ENCODE results near the gene SSBP3.
A peak's percentile ranks its signal among the peaks of the same experiment; 100 is the strongest.

Gene SSBP3

DNA sequence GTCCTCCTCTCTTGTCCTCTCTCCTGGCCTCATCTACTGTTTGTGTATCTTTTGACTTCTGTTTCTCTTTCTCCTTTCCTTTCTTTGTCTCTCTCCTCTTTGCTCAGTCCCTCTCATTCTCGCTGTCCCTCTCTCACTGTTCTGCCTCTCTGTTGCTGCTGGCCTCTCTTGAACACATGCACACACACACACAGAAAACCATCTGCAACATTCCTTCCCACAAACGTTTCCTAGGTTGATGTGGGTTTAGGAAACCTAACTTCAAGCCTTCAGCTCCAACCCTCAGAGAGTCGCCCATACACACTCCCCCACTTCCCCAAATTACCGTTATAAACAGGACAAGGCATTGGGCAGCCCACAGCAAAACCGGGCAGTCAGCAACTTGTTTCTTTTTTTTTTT lies 10.9 kb upstream of the SSBP3 start:
- no peak overlapping the region for H3K4me3 ChIP-seq (replicated peaks; ENCODE audit: low read depth, low read length)
- TF ChIP-seq, protein P1, sequence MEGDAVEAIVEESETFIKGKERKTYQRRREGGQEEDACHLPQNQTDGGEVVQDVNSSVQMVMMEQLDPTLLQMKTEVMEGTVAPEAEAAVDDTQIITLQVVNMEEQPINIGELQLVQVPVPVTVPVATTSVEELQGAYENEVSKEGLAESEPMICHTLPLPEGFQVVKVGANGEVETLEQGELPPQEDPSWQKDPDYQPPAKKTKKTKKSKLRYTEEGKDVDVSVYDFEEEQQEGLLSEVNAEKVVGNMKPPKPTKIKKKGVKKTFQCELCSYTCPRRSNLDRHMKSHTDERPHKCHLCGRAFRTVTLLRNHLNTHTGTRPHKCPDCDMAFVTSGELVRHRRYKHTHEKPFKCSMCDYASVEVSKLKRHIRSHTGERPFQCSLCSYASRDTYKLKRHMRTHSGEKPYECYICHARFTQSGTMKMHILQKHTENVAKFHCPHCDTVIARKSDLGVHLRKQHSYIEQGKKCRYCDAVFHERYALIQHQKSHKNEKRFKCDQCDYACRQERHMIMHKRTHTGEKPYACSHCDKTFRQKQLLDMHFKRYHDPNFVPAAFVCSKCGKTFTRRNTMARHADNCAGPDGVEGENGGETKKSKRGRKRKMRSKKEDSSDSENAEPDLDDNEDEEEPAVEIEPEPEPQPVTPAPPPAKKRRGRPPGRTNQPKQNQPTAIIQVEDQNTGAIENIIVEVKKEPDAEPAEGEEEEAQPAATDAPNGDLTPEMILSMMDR (IDR thresholded peaks at IDR 0.05; ENCODE audit: low read length, missing control alignments) = no peak
- DNase-seq (ENCODE audit: low read depth) = no peak

- DNase-seq (ENCODE audit: low read depth) = no peak
- TF ChIP-seq, protein P1 (IDR thresholded peaks at IDR 0.05; ENCODE audit: low read length, missing control alignments) = no peak
- no peak overlapping the region for H3K4me3 ChIP-seq (replicated peaks; ENCODE audit: low read depth, low read length)
Observed at GRCh38 chr1:54416435-54416834, 10.2 kb upstream of the SSBP3 start.

DNA sequence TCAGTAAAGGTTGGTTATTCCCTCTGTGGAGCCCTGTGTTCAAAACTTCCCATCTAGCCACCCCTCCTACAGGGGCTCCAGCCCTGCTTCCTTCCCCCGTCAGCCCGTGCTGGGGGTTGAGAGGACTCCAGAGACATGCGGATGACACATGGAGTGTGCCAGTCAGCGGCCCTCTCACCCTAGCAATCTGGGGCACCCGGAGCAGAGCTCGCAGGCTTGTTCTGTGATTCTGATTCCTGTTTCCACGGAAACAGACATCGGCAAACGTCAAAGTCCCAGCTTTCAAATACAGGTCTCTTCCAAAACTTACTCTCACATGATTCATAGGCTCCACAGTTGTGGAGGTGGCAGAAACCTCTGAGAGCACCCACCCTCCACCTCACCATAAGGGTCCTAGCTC lies 9.8 kb upstream of the SSBP3 start:
- no peak overlapping the region for H3K4me3 ChIP-seq (replicated peaks; ENCODE audit: low read depth, low read length)
- DNase-seq (ENCODE audit: low read depth) = no peak
- TF ChIP-seq, protein P1 (IDR thresholded peaks at IDR 0.05; ENCODE audit: low read length, missing control alignments) = no peak

GRCh38 chr1:54415533-54415932 lies 9.3 kb upstream of the SSBP3 start:
- no peak for DNase-seq (ENCODE audit: low read depth)
- TF ChIP-seq, protein P1 (IDR thresholded peaks at IDR 0.05; ENCODE audit: low read length, missing control alignments) = no peak

DNA sequence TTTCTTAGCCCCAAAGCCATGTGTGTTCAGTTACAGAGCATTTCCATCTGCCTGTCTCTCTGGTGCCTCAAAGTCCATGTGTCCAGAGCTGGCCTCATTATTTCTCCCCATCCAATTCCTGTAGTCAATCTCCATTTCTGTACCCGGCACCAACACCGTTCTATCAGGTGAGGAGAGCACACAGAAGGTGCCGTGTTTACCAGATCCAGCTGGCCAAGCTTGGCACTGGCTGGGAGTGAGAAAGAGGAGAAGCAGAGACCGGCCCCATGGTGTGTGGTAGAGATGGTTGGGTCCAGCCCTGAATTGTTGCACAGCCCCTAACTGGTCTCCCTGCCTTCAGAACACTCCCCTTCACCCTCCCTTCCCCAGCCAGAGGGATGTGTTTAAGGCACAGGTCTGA lies 7.5 kb upstream of the SSBP3 start:
- no peak for DNase-seq (ENCODE audit: low read depth)
- no peak overlapping the region for H3K4me3 ChIP-seq (replicated peaks; ENCODE audit: low read depth, low read length)
- TF ChIP-seq, protein P1 (IDR thresholded peaks at IDR 0.05; ENCODE audit: low read length, missing control alignments) = no peak

More at GRCh38 chr1:54415533-54415932, 9.3 kb upstream of the SSBP3 start:
- no peak overlapping the region for H3K4me3 ChIP-seq (replicated peaks; ENCODE audit: low read depth, low read length)

- H3K4me3 ChIP-seq (replicated peaks; ENCODE audit: low read depth, low read length) = no peak overlapping the region
- TF ChIP-seq, protein P1 (IDR thresholded peaks at IDR 0.05; ENCODE audit: low read length, missing control alignments) = no peak
- peak; percentile 74 for DNase-seq (ENCODE audit: low read depth)
Observed at GRCh38 chr1:54413295-54413694, 7.1 kb upstream of the SSBP3 start.

- TF ChIP-seq, protein P1 (IDR thresholded peaks at IDR 0.05; ENCODE audit: low read length, missing control alignments) = no peak
- no peak overlapping the region for H3K4me3 ChIP-seq (replicated peaks; ENCODE audit: low read depth, low read length)
- DNase-seq (ENCODE audit: low read depth) = no peak
Observed at GRCh38 chr1:54410359-54410758, 4.2 kb upstream of the SSBP3 start.

Data from fibroblast of pulmonary artery (primary cell).